ENCODE measurements around the gene TESK2.

DNA sequence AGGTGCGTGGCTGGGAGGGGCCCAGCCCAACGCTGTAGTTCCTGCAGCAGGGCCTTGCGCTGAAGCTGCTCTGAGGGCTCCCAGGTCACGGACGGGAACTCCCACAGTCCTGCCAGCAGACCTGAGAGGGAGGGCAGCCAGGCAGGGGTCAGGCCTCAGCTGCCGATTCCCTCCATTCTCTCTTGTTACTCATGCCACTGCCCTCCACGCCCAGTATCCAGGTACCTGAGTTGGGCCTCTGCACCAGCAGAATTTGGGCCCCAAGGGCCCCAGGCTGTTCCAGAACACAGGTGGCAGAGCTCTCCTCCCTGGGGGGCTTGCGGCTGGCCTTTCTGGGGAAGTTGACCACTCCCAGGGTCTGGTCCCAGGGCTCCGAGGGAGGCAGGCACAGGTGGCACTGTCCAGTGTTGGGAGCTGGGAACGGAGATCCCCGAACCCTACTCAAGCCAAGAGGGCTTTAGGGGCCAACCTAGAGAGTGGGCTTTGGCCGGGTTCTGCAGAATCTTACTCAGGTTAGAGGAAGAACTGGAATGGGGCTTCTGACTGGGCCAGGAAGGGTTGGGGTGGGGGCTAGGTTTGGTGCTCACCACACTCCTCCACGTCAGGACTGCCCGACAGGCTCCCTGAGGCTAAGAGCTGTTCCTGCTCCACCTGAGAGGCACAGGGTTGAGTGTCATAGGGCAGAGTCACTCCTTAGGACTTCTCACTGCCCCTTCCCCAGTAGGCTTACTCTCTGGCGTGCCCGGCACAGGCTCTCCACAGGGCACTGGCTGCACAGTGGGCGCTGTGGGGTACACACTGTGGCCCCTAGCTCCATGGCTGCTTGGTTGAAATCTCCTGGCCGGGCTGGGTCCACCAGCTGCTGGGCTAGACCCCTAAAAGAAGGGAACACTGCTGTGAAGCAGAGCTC is 159.3 kb downstream of the TESK2 start:
- TF ChIP-seq, protein P1, sequence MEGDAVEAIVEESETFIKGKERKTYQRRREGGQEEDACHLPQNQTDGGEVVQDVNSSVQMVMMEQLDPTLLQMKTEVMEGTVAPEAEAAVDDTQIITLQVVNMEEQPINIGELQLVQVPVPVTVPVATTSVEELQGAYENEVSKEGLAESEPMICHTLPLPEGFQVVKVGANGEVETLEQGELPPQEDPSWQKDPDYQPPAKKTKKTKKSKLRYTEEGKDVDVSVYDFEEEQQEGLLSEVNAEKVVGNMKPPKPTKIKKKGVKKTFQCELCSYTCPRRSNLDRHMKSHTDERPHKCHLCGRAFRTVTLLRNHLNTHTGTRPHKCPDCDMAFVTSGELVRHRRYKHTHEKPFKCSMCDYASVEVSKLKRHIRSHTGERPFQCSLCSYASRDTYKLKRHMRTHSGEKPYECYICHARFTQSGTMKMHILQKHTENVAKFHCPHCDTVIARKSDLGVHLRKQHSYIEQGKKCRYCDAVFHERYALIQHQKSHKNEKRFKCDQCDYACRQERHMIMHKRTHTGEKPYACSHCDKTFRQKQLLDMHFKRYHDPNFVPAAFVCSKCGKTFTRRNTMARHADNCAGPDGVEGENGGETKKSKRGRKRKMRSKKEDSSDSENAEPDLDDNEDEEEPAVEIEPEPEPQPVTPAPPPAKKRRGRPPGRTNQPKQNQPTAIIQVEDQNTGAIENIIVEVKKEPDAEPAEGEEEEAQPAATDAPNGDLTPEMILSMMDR (conservative IDR thresholded peaks at IDR 0.05; ENCODE audit: low read length), result no peak
- TF ChIP-seq EZH2phosphoT487 (IDR thresholded peaks at IDR 0.05; ENCODE audit: borderline replicate concordance, low read depth, low read length), result no peak

Measured in OCI-LY7 (cell line).